GM23248 (cell line): ENCODE data around the gene AP3S2. TPM values are rescaled to one million over a fixed set of nuclear protein-coding genes. Genes with fewer than 3 reads are reported as not detected.
A peak's percentile ranks its signal among the peaks of the same experiment; 100 is the strongest.

ENCODE experiments used
- DNase-seq: peaks from one replicate; pipeline ENCODE4 v3.0.0-alpha.2; 2015
- H2AFZ ChIP-seq: fragments of 200-600 bp; sonication (generic); 2 replicates; pipeline ENCODE4 v1.6.1; 2016; ENCODE audit warnings: antibody characterized with exemption
- H3F3A ChIP-seq: fragments of 200-600 bp; sonication (generic); 2 replicates; pipeline ENCODE4 v1.6.1; 2016; ENCODE audit warnings: mild to moderate bottlenecking, antibody characterized with exemption, mixed run types; ENCODE audit not compliant: insufficient read depth
- H3K27ac ChIP-seq: fragments of 200-600 bp; sonication (generic); 2 replicates; pipeline ENCODE4 v1.5.1; 2016; ENCODE audit warnings: mild to moderate bottlenecking
- H3K27me3 ChIP-seq: fragments of 200-600 bp; sonication (generic); replicated peaks from 2 replicates; pipeline ENCODE4 v1.6.1; 2016; ENCODE audit warnings: mild to moderate bottlenecking; ENCODE audit not compliant: insufficient read depth
- H3K36me3 ChIP-seq: fragments of 200-600 bp; sonication (generic); 2 replicates; pipeline ENCODE4 v1.6.1; 2016; ENCODE audit warnings: low read depth, mild to moderate bottlenecking
- H3K4me1 ChIP-seq: fragments of 200-600 bp; sonication (generic); 2 replicates; pipeline ENCODE4 v1.6.1; 2016; ENCODE audit warnings: mild to moderate bottlenecking; ENCODE audit not compliant: insufficient read depth
- H3K4me2 ChIP-seq: fragments of 200-600 bp; sonication (generic); one replicate; pipeline ENCODE4 v1.6.1; 2016; ENCODE audit warnings: mild to moderate bottlenecking; ENCODE audit not compliant: unreplicated experiment
- H3K4me3 ChIP-seq: fragments of 200-600 bp; sonication (generic); 2 replicates; pipeline ENCODE4 v1.5.1; 2016; ENCODE audit warnings: mild to moderate bottlenecking
- H3K79me2 ChIP-seq: fragments of 200-600 bp; sonication (generic); 2 replicates; pipeline ENCODE4 v1.6.1; 2016; ENCODE audit warnings: mild to moderate bottlenecking; ENCODE audit not compliant: insufficient read depth
- H3K9ac ChIP-seq: fragments of 200-600 bp; sonication (generic); 2 replicates; pipeline ENCODE4 v1.6.1; 2016; ENCODE audit warnings: mild to moderate bottlenecking
- H3K9me2 ChIP-seq: fragments of 200-600 bp; sonication (generic); 2 replicates; pipeline ENCODE4 v1.6.1; 2016; ENCODE audit warnings: mixed run types, mild to moderate bottlenecking, moderate library complexity; ENCODE audit not compliant: insufficient read depth
- H3K9me3 ChIP-seq: fragments of 200-600 bp; sonication (generic); one replicate; pipeline ENCODE4 v1.6.1; 2017; ENCODE audit warnings: low read depth
- H4K20me1 ChIP-seq: fragments of 200-600 bp; sonication (generic); 2 replicates; pipeline ENCODE4 v1.6.0; 2016; ENCODE audit not compliant: insufficient read depth
- EZH2 ChIP-seq: fragments of 200-600 bp; sonication (generic); IDR thresholded peaks from 2 replicates; pipeline ENCODE4 v1.6.1; 2018; ENCODE audit warnings: antibody characterized with exemption, mild to moderate bottlenecking; ENCODE audit not compliant: insufficient read depth, poor library complexity, severe bottlenecking
- EZH2phosphoT487 ChIP-seq: fragments of 200-600 bp; sonication (generic); IDR thresholded peaks from 2 replicates; pipeline ENCODE4 v1.6.1; 2018; ENCODE audit warnings: antibody characterized with exemption, moderate library complexity, mild to moderate bottlenecking, low read depth; ENCODE audit not compliant: insufficient read depth
- WGBS, 2 experiments: methylation state at CpG; one replicate each; pipeline ENCODE4 v1.1.6; 2015 to 2017; ENCODE audit warnings: low lambda C conversion rate in 2 of 2, low coverage in 1 of 2; ENCODE audit errors: missing lambda C conversion rate in 2 of 2; 5-methylcytosine and 5-hydroxymethylcytosine counted together
- in situ Hi-C: fragments of 300-500 bp; cut with MboI; formaldehyde crosslinking; loops from 2 replicates; pipeline ENCODE4 v1.15.0; 2020
- polyA plus RNA-seq: library from polyadenylated mRNA; unstranded; fragments of >200 nt; fragmentation: Nextera tagmentation; extraction: Ambion mirVana; gene quantifications from 2 replicates; pipeline ENCODE4 v1.2.1, GENCODE V29; 2016
- total RNA-seq: library from RNA; depleted of rRNA; stranded (reverse); fragments of >200 nt; shearing (Covaris generic); gene quantifications from 2 replicates; pipeline ENCODE4 v1.2.3, GENCODE V29; 2014

AP3S2 gene
- total and polyA plus RNA-seq, 2 experiments from 2014 or later, result 27.0 to 85.0 TPM

DNA sequence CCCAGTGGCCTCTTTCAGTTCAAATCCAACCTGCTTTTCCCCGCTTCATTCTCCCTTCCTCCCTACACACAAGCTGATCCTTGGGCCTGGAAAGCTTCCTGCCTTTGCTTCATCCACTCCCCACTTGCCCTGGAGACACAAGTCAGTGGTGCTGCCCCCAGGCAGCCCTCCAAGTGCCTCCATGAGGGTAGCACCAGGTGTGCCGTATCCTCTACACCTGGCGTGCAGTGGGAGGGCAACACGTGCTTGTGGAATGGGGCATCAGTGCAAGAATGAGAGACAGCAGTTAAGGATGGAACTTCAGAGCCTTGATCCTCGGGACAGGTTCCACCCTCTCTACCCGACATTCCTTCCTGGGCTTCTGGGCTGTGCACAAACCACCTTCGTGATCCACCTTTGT lies 83.0 kb downstream of the AP3S2 start:
- no peak for DNase-seq
- TF ChIP-seq EZH2phosphoT487 (no peak), EZH2 (no peak)
- H3K4me2 ChIP-seq, result peak overlapping the region; percentile 7
- peaks cover 20% of the 10 kb centered on the region for H3K4me1 ChIP-seq
- no peak overlapping the region for H3K4me3 ChIP-seq
- peaks cover 15% of the 10 kb centered on the region; the same call in 1 of the 2 replicates for H3K36me3 ChIP-seq
- H2AFZ ChIP-seq, result no peak overlapping the region
- 92% methylated on average over 7 of the region's 7 CpGs for WGBS, 2 experiments
- H3K9me2 ChIP-seq, result no peaks in the 10 kb centered on the region
- H3F3A ChIP-seq, result peaks cover 63% of the 10 kb centered on the region
- no peak overlapping the region for H3K9ac ChIP-seq
- H4K20me1 ChIP-seq, result no peaks in the 10 kb centered on the region
- H3K27me3 ChIP-seq, result no peaks in the 10 kb centered on the region
- H3K79me2 ChIP-seq, result peaks cover 92% of the 10 kb centered on the region
- in situ Hi-C loops, result no loop called here
- no peaks in the 10 kb centered on the region for H3K9me3 ChIP-seq
- 0 out of 2 replicates have a peak overlapping the region, but pooled peaks have one; percentile 14 for H3K27ac ChIP-seq

DNA sequence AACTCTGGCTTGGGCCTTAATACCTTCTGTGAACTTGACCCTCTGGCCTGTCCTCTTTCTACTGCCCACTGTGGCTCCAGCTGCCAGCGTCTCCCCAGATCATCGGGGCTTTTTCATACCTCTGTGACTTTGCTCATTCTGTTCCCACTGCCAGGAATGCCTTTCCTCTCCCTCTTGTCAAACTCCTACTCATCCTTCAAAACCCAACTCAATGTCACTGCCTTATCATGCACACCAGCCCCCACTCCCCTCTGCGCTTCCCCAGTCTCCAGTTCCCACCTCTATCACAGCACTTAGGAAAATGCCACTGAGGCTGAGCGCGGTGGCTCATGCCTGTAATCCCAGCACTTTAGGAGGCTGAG lies 84.0 kb downstream of the AP3S2 start:
- H3K36me3 ChIP-seq, result peaks cover 19% of the 10 kb centered on the region; the same call in 1 of the 2 replicates
- H3K4me1 ChIP-seq, result peaks cover 20% of the 10 kb centered on the region
- WGBS, 2 experiments, result 99 to 100% methylated on average over 5 of the region's 5 CpGs
- H3K27ac ChIP-seq, result no peak overlapping the region
- no peak overlapping the region for H3K9ac ChIP-seq
- no peak overlapping the region for H3K4me2 ChIP-seq
- peaks cover 97% of the 10 kb centered on the region for H3K79me2 ChIP-seq
- H3K27me3 ChIP-seq, result no peaks in the 10 kb centered on the region
- DNase-seq, result no peak
- no peak overlapping the region for H3K4me3 ChIP-seq
- H3K9me3 ChIP-seq, result no peaks in the 10 kb centered on the region
- TF ChIP-seq EZH2 (no peak), EZH2phosphoT487 (no peak)
- H3K9me2 ChIP-seq, result no peaks in the 10 kb centered on the region
- no peak overlapping the region for H2AFZ ChIP-seq
- peaks cover 65% of the 10 kb centered on the region for H3F3A ChIP-seq
- in situ Hi-C loops, result no loop called here
- no peaks in the 10 kb centered on the region for H4K20me1 ChIP-seq

DNA sequence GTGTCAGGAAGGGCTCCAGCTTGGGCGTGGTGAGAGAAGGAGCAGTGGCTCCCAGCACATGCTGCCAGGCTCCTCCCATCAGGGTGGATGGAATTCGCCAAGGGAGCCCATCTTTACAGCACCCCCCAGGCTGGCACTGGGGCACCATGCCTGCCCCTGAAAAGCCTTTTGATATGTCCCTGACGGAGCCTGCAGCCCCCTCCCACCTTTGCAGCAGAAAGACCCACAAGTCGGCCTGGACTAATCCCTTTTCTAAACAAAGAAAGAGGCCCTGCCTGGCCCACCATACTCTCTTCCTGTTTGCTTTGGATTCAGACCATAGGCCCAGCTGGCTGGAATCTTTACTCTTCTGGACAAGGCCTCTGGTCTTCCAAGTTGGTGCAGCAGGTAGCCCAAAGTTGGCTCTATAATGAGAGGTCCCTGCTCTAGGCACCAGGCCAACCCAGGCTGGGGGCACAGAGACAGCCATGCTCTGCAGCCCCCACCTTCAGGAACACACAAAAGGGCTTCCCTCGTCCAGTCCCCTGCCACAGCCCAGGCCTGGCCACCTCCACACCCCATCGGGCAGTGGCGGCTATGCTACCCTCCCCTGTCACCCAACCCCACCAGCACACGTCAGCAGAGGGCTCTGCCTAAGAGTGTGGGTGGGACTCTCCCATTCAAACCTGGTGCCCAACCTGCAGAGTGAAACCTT lies 84.6 kb downstream of the AP3S2 start:
- peaks cover 25% of the 10 kb centered on the region; the same call in 1 of the 2 replicates for H3K36me3 ChIP-seq
- no peak overlapping the region for H2AFZ ChIP-seq
- H3K4me1 ChIP-seq, result peaks cover 20% of the 10 kb centered on the region
- no peaks in the 10 kb centered on the region for H3K9me2 ChIP-seq
- peak overlapping the region; percentile 8; the same call in 1 of the 2 replicates for H3K27ac ChIP-seq
- no peaks in the 10 kb centered on the region for H3K27me3 ChIP-seq
- no peak overlapping the region for H3K4me2 ChIP-seq
- H4K20me1 ChIP-seq, result no peaks in the 10 kb centered on the region
- H3K79me2 ChIP-seq, result peaks cover 100% of the 10 kb centered on the region
- in situ Hi-C loops, result no loop called here
- no peak overlapping the region for H3K4me3 ChIP-seq
- WGBS, 2 experiments, result 69% methylated on average over 8 of the region's 8 CpGs
- TF ChIP-seq EZH2phosphoT487 (no peak), EZH2 (no peak)
- no peak overlapping the region for H3K9ac ChIP-seq
- DNase-seq, result no peak
- H3F3A ChIP-seq, result peaks cover 70% of the 10 kb centered on the region
- no peaks in the 10 kb centered on the region for H3K9me3 ChIP-seq

GRCh38 chr15:89808160-89808870 lies 85.5 kb downstream of the AP3S2 start:
- in situ Hi-C loops, result no loop called here
- H3K4me3 ChIP-seq, result no peak overlapping the region
- H3K27ac ChIP-seq, result peak overlapping the region; percentile 8; the same call in 1 of the 2 replicates
- peaks cover 76% of the 10 kb centered on the region for H3F3A ChIP-seq
- H3K9me3 ChIP-seq, result no peaks in the 10 kb centered on the region
- H3K4me1 ChIP-seq, result peaks cover 20% of the 10 kb centered on the region
- H4K20me1 ChIP-seq, result no peaks in the 10 kb centered on the region
- H3K36me3 ChIP-seq, result peaks cover 34% of the 10 kb centered on the region; the same call in 1 of the 2 replicates
- H3K27me3 ChIP-seq, result no peaks in the 10 kb centered on the region
- WGBS, 2 experiments, result 91 to 93% methylated on average over 10 of the region's 10 CpGs
- DNase-seq, result no peak
- H3K4me2 ChIP-seq, result no peak overlapping the region
- TF ChIP-seq EZH2phosphoT487, result no peak
- H3K9ac ChIP-seq, result peak overlapping the region; percentile 25; the same call in 1 of the 2 replicates
- H3K79me2 ChIP-seq, result peaks cover 100% of the 10 kb centered on the region
- H2AFZ ChIP-seq, result no peak overlapping the region
- no peaks in the 10 kb centered on the region for H3K9me2 ChIP-seq
